DOHH2 (cell line): ENCODE measurements around the gene SDHC.

Experiments
- H3F3A ChIP-seq: fragments of 200-600 bp; sonication (generic), shearing (Covaris generic); 2 replicates; pipeline ENCODE4 v1.6.0; 2016; ENCODE audit warnings: antibody characterized with exemption, mild to moderate bottlenecking; ENCODE audit not compliant: control insufficient read depth, insufficient read depth
- H3K27ac ChIP-seq: fragments of 200-600 bp; sonication (generic); 2 replicates; pipeline ENCODE4 v1.5.1; 2014; ENCODE audit warnings: low read depth, mild to moderate bottlenecking, low read length, moderate library complexity
- H3K27me3 ChIP-seq: fragments of 200-600 bp; sonication (generic); 2 replicates; pipeline ENCODE4 v1.6.1; 2014; ENCODE audit warnings: mild to moderate bottlenecking, low read length, mixed read lengths; ENCODE audit not compliant: control insufficient read depth
- H3K36me3 ChIP-seq: fragments of 200-600 bp; sonication (generic); 2 replicates; pipeline ENCODE4 v1.6.1; 2014; ENCODE audit warnings: mild to moderate bottlenecking, low read length, moderate library complexity, mixed read lengths; ENCODE audit not compliant: control insufficient read depth
- H3K4me1 ChIP-seq: fragments of 200-600 bp; sonication (generic); 2 replicates; pipeline ENCODE4 v1.6.1; 2014; ENCODE audit warnings: mild to moderate bottlenecking, low read length, mixed read lengths; ENCODE audit not compliant: control insufficient read depth
- H3K4me2 ChIP-seq: fragments of 200-600 bp; sonication (generic); 2 replicates; pipeline ENCODE4 v1.6.0; 2014; ENCODE audit warnings: mild to moderate bottlenecking, low read length, moderate library complexity
- H3K4me3 ChIP-seq: fragments of 200-600 bp; sonication (generic); 2 replicates; pipeline ENCODE4 v1.5.1; 2014; ENCODE audit warnings: mild to moderate bottlenecking, low read length, mixed read lengths
- H3K79me2 ChIP-seq: fragments of 200-600 bp; sonication (generic); 2 replicates; pipeline ENCODE4 v1.6.1; 2014; ENCODE audit warnings: mild to moderate bottlenecking, low read length, mixed read lengths; ENCODE audit not compliant: control insufficient read depth
- H3K9me2 ChIP-seq: fragments of 200-600 bp; sonication (generic); replicated peaks from 2 replicates; pipeline ENCODE4 v1.6.1; 2014; ENCODE audit warnings: mild to moderate bottlenecking, low read length, mixed read lengths; ENCODE audit not compliant: control insufficient read depth
- H3K9me3 ChIP-seq: fragments of 200-600 bp; sonication (generic); 2 replicates; pipeline ENCODE4 v1.6.1; 2014; ENCODE audit warnings: antibody characterized with exemption, low read length, mixed read lengths; ENCODE audit not compliant: control insufficient read depth, insufficient read depth
- H4K20me1 ChIP-seq: fragments of 200-600 bp; sonication (generic); 2 replicates; pipeline ENCODE4 v1.6.0; 2014; ENCODE audit warnings: low read depth, mild to moderate bottlenecking, antibody characterized with exemption, low read length, moderate library complexity; ENCODE audit not compliant: control insufficient read depth, insufficient read depth
- EZH2phosphoT487 ChIP-seq: fragments of 200-600 bp; sonication (generic); IDR thresholded peaks from 2 replicates; pipeline ENCODE4 v1.6.1; 2017; ENCODE audit warnings: borderline replicate concordance, mild to moderate bottlenecking, antibody characterized with exemption, low read length, moderate library complexity, mixed read lengths
- TF ChIP-seq, protein P1 (sequence below): fragments of 200-600 bp; sonication (generic); IDR thresholded peaks from one replicate; pipeline ENCODE4 v1.5.1; 2014; ENCODE audit warnings: antibody characterized with exemption, mild to moderate bottlenecking, low read depth, low read length; ENCODE audit not compliant: poor library complexity, severe bottlenecking

Gene SDHC

DNA sequence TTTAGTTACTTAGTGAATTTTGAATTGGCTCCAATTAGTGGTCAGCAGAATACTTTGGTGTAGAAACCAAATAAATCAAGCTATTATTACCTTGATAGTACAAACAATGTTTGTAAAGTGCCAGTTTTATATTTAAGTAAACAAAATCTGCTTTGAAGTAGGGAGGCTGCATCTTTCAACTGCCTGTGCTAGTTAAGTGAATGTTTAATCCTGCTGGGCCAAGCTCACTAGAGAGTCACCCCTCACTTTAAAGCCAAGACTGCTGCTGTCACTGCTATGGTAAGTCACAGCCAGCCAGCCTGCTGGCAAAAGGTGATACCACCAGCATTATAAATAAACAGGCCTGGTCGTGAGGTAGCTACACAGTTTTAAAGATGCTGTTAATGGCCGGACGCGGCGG, 63.8 kb downstream of the SDHC start:
- Histone ChIP-seq H3K9me3 (no peaks in the 10 kb centered on the region), H3K4me3 (no peak overlapping the region), H3F3A (peaks cover 10% of the 10 kb centered on the region), H3K27ac (no peak overlapping the region), H3K36me3 (no peaks in the 10 kb centered on the region), H3K4me2 (no peak overlapping the region), H3K27me3 (peaks cover 6% of the 10 kb centered on the region), H3K9me2 (no peaks in the 10 kb centered on the region), H4K20me1 (no peaks in the 10 kb centered on the region), H3K4me1 (peaks cover 8% of the 10 kb centered on the region), H3K79me2 (no peaks in the 10 kb centered on the region)
- no peak for TF ChIP-seq EZH2phosphoT487
- TF ChIP-seq, protein P1, sequence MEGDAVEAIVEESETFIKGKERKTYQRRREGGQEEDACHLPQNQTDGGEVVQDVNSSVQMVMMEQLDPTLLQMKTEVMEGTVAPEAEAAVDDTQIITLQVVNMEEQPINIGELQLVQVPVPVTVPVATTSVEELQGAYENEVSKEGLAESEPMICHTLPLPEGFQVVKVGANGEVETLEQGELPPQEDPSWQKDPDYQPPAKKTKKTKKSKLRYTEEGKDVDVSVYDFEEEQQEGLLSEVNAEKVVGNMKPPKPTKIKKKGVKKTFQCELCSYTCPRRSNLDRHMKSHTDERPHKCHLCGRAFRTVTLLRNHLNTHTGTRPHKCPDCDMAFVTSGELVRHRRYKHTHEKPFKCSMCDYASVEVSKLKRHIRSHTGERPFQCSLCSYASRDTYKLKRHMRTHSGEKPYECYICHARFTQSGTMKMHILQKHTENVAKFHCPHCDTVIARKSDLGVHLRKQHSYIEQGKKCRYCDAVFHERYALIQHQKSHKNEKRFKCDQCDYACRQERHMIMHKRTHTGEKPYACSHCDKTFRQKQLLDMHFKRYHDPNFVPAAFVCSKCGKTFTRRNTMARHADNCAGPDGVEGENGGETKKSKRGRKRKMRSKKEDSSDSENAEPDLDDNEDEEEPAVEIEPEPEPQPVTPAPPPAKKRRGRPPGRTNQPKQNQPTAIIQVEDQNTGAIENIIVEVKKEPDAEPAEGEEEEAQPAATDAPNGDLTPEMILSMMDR: no peak

DNA sequence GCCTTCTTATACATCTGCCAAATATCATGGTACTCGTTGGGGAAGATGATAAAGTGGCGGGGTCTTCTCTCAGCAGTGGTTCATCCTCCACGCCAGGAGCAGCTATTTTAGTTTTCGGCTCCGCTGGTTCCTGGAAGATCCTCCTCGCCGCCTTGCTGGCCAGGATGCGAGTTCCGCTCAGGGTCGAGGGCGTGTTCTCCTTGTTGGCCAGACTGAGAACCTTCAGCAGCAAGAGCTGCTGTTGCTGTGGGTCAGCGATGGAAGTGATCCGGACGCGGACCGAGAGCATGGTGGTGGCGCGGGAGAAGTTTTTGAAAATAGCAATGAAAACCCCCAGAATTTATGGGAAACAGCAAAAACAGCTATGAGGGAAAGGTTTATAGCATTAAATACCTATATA, 64.9 kb downstream of the SDHC start:
- peak overlapping the region; percentile 43 for H3K4me2 ChIP-seq
- TF ChIP-seq EZH2phosphoT487: no peak
- TF ChIP-seq, protein P1: no peak
- H3K27me3 ChIP-seq: peaks cover 15% of the 10 kb centered on the region
- H3F3A ChIP-seq: peaks cover 8% of the 10 kb centered on the region; the same call in 1 of the 2 replicates
- no peaks in the 10 kb centered on the region for H3K79me2 ChIP-seq
- no peaks in the 10 kb centered on the region for H3K9me2 ChIP-seq
- H3K4me1 ChIP-seq: no peaks in the 10 kb centered on the region; the same call in 1 of the 2 replicates
- no peaks in the 10 kb centered on the region for H3K9me3 ChIP-seq
- H3K27ac ChIP-seq: no peak overlapping the region
- peak overlapping the region; percentile 32 for H3K4me3 ChIP-seq
- no peaks in the 10 kb centered on the region for H3K36me3 ChIP-seq
- no peaks in the 10 kb centered on the region for H4K20me1 ChIP-seq

DNA sequence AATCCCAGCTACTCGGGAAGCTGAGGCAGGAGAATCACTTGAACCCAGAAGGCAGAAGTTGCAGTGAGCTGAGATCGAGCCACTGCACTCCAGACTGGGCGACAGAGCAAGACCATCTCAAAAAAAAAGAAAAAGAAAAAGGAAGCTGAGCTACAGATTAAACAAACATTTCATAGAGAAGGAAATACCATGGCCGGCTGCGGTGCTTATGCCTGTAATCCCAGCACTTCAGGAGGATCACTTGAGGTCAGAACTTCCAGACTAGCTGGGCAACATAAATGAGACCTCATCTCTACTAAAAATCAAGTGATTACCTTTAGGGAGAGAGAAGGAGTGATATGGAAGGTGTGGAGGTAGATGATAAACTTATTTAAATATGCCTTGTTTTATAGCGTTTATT, 67.5 kb downstream of the SDHC start:
- Histone ChIP-seq H4K20me1 (no peaks in the 10 kb centered on the region), H3K4me1 (peaks cover 3% of the 10 kb centered on the region; the same call in 1 of the 2 replicates), H3K27me3 (peaks cover 19% of the 10 kb centered on the region), H3K4me3 (no peak overlapping the region), H3K9me2 (no peaks in the 10 kb centered on the region), H3F3A (peaks cover 3% of the 10 kb centered on the region; the same call in 1 of the 2 replicates), H3K27ac (no peak overlapping the region), H3K79me2 (no peaks in the 10 kb centered on the region), H3K4me2 (no peak overlapping the region), H3K9me3 (no peaks in the 10 kb centered on the region), H3K36me3 (no peaks in the 10 kb centered on the region)
- TF ChIP-seq, protein P1: no peak
- TF ChIP-seq EZH2phosphoT487: no peak
